K562 treated with DMSO at 1 percent for 48 hours (cell line): ENCODE data around the gene IL34. TPM values are rescaled to one million over a fixed set of nuclear protein-coding genes. Genes with fewer than 3 reads are reported as not detected.

ENCODE experiments used
- total RNA-seq: library from RNA; unstranded; fragments of 300-600 nt; gene quantifications from 2 replicates; pipeline ENCODE4 v1.2.3, GENCODE V29; 2022; ENCODE audit warnings: low replicate concordance; ENCODE audit errors: extremely low read depth

Gene IL34
- not detected in 2 replicates for total RNA-seq

DNA sequence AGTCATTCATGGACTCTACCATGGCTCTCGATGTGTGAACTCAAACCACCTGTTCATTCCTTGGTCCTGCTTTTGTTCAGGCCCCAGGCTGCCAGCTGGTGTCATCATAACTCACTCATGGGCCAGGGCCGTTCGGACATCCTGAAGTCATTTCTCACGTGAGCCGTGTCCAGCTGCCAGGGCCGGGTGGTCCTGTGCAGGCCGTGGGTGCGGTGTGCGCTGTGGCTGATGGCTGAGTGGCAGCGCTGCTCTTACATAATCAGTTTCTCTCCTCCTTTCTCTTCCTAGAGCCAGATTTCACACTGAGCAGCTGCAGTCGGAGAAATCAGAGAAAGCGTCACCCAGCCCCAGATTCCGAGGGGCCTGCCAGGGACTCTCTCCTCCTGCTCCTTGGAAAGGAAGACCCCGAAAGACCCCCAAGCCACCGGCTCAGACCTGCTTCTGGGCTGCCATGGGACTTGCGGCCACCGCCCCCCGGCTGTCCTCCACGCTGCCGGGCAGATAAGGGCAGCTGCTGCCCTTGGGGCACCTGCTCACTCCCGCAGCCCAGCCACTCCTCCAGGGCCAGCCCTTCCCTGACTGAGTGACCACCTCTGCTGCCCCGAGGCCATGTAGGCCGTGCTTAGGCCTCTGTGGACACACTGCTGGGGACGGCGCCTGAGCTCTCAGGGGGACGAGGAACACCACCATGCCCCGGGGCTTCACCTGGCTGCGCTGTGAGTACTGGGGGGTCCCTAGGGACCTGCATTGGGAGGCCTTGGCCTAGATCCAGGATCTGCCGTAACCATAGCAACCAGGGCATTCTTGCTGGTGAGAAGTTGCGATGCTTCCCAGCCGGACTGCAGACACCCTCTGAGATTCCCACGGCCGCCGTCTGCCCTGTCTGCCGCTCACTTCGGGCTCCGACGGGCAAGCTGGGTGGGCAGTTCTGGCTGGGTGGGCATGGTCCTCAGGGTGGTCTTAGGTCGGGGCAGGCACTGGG lies at the start of gene IL34:
Gene IL34 (plus strand): TSS at position 300 of the 982 bp plus-strand sequence. CDS start 389 bp downstream, at position 689.

DNA sequence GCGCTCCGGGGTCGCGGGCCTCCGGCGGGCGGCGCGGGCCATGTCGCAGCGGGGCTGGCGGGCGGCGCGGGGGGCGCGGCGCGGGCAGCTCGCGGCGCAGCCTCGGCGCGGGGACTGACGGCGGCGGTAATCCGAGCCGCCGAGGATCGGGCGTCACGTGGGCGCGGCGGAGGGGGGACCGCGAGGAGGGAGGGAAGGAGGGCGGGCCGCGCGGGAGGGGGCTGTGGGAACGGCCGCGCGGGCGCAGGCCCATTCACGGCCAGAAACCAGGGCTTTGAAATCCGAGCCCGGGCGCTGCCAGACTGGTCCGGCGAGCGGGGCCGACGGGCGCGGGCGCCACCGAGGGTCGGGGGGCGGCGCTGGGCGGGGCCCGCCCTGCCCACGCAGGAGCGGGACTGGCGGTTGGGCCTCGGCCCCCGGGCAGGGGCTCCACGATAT lies 39.6 kb downstream of the IL34 start, which contains the start of gene MTSS2:
Gene MTSS2 (minus strand): TSS at position 116 of the 438 bp plus-strand sequence. CDS start 262 bp downstream, outside the sequence.

Other genes with a start within 250 kb of the IL34 start
- gene ST3GAL2, start 207.5 kb upstream of the IL34 start, total RNA-seq: not detected in 2 replicates
- gene FCSK, start 192.0 kb upstream of the IL34 start, total RNA-seq: not detected in 2 replicates
- 178 TPM in 1 of 2 replicates, not detected in the other for gene COG4, start 123.0 kb upstream of the IL34 start, total RNA-seq
- not detected in 2 replicates for gene SF3B3, start 122.7 kb upstream of the IL34 start, total RNA-seq
- gene MTSS2, start 39.5 kb downstream of the IL34 start, total RNA-seq: not detected in 2 replicates
- not detected in 2 replicates for gene VAC14, start 154.6 kb downstream of the IL34 start, total RNA-seq